T-helper 9 cell (primary cell): Measurements from ENCODE around the gene SH3RF3.

Source experiments
- DNase-seq: peaks from one replicate; pipeline ENCODE4 v3.0.0-alpha.2; 2020

SH3RF3 gene

GRCh38 chr2:109290887-109291643 lies 162.1 kb downstream of the SH3RF3 start:
- DNase-seq = no peak

GRCh38 chr2:109292386-109292785 lies 163.4 kb downstream of the SH3RF3 start:
- DNase-seq = no peak

- DNase-seq = no peak
These were observed 164.7 kb downstream of the SH3RF3 start for GRCh38 chr2:109293663-109294062.

GRCh38 chr2:109294523-109294922 lies 165.5 kb downstream of the SH3RF3 start:
- no peak for DNase-seq

- DNase-seq = no peak
These were observed 166.2 kb downstream of the SH3RF3 start for GRCh38 chr2:109295070-109295780.

- DNase-seq = no peak
These were observed 166.7 kb downstream of the SH3RF3 start for GRCh38 chr2:109295781-109296117.

- DNase-seq = no peak
These were observed 168.8 kb downstream of the SH3RF3 start for GRCh38 chr2:109297566-109298490.

- no peak for DNase-seq
These were observed 169.8 kb downstream of the SH3RF3 start for GRCh38 chr2:109298851-109299250.

- no peak for DNase-seq
These were observed 170.5 kb downstream of the SH3RF3 start for GRCh38 chr2:109299536-109299935.

- no peak for DNase-seq
These were observed 171.6 kb downstream of the SH3RF3 start for GRCh38 chr2:109300582-109300981.

GRCh38 chr2:109301746-109302145 lies 172.7 kb downstream of the SH3RF3 start:
- DNase-seq = no peak

GRCh38 chr2:109302319-109302718 lies 173.3 kb downstream of the SH3RF3 start:
- DNase-seq = no peak

- DNase-seq = no peak
These were observed 175.2 kb downstream of the SH3RF3 start for GRCh38 chr2:109304242-109304641.

GRCh38 chr2:109304731-109305470 lies 175.9 kb downstream of the SH3RF3 start:
- no peak for DNase-seq

GRCh38 chr2:109305490-109306167 lies 176.6 kb downstream of the SH3RF3 start:
- DNase-seq = no peak

GRCh38 chr2:109306190-109306589 lies 177.2 kb downstream of the SH3RF3 start:
- no peak for DNase-seq

- DNase-seq = no peak
These were observed 182.8 kb downstream of the SH3RF3 start for GRCh38 chr2:109311771-109312170.

GRCh38 chr2:109312902-109313301 lies 183.9 kb downstream of the SH3RF3 start:
- DNase-seq = no peak

GRCh38 chr2:109313343-109313742 lies 184.3 kb downstream of the SH3RF3 start:
- DNase-seq = no peak

GRCh38 chr2:109316091-109316490 lies 187.1 kb downstream of the SH3RF3 start:
- no peak for DNase-seq

- DNase-seq = no peak
These were observed 188.6 kb downstream of the SH3RF3 start for GRCh38 chr2:109317471-109318095.
